NCI-H226 (cell line): ENCODE data around the gene TANC1.

Source experiments
- DNase-seq: peaks from one replicate; pipeline ENCODE4 v3.0.0-alpha.2; 2015

Gene TANC1

DNA sequence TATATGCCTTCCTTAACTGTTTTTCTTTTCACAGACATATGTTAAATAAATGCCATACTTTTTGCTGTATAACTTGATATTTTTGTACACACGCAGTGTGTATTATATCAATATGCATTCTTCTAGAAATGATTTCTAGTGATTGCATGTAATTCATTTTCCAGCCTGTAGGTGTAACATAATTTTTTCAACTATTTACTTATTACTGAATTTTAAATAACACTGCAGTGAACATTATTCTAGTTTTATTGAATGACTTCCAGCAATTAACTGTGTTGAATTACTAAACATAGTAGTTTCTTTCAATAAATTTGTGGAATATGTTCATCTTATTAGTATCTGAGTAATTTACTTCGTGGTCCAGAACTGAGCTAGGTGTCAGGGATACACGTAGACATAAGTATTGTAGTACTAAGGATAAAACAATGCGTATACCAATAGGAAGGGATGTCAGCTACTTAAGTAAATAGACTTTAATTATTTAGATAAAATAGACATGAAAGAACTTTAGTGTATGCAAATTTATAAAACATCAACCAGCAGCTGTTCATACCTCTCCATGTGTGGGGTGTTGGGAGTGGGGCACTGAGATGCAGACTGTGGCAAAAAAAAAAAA, 28.0 kb downstream of the TANC1 start:
- no peak for DNase-seq

DNA sequence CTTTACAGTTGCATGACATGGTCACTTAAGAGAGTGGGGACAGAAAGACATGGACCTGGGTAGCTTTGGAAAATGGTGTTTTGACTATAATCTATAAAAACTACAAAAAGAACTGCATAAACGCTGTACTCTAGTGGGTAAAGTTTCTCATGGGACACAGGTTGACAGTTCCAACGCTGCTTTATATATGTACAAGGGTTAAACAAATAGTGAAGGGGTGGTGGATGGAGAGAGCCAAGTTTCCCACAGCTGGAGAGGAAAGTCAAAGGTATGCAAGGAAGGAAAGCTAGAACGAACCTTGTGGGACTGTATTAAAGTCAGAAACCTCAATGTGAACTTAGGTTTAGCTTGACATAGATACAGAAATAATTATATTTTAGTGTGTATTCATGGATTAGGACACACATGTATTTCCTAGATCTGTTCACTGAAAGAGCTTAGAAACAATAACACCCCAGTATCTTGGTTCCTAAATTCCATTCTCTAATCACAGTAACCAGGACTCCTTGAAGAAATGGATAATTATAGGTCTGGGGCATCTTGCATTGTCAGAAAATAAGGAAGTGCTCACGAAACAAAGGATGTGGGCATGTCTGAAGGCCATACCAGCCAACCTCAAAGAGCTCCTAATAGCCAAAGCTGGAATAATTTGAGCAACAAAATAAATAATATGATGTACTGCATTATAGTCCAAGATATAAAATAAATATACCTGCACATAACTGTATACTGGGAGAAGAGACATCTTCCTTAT, 28.8 kb downstream of the TANC1 start:
- DNase-seq = no peak

DNA sequence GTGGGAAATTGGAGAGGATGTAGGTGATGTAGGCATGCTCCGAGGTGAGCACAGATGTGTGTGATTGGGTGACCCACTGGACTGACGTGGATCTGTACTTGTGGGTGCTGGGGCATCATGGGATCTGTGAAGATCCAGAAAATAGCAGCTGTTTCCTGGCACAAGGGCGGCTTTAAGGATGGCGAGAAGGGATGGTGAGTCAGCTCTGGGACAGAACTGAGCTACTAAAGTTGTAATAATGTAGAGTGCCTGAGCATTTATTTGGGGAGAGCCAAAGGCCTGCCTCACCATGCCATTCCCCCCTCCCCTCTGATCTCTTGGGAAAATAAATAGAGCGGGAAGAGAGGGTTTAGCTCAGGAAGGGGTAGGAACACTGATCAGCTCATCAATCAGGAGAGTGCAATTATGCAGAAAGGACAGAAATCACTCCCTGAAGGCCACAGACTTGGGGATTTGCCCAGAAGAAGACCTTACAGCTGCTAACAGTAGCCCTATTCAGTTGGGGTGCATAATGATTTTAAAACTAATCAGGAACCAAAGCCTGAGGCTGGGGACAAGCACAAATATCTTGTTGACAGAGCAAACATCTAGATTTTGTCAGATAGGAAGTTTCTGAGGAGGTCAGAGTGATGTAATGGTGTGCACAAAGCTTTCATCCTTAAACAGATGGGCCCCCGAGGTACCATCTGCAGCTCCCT, 30.3 kb downstream of the TANC1 start:
- no peak for DNase-seq

DNA sequence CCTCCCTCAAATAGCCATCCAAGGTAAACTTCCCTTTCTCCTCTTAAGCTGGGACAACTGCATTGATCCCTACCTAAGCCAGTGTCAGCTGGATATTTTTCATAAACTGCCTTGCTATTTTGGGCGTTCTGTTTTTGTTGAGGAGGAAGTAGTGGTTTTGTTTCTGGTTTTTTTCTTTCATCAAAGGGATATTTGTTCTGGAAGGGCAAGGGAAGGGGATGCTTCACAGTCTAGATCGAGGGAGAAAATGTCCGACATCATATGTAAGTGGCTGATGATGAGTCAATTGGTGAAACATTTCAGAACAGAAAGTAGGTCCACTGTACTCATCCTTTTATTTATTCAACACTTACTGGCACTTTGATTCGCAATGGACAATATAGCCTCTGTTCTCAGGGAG, 31.0 kb downstream of the TANC1 start:
- DNase-seq = no peak

DNA sequence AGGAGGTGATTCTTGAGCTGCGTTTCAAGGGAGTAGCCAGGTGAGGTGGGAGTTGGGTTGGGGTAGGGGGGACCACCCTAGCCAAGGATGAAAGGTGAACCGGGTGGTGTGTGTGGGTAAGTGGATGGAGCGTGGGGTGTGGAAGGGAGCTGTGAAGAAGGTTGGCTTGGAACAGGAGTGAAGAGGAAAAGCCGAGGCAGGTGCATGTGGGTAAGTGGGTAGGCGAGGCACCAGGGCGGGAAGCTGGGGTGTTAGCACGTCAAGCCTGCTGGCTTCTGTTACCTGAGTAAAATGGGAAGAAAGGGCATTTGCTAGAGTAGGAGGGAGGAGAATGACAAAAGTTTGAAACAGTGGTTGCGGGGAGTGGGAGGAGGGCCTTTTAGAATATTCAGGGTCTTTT, 31.6 kb downstream of the TANC1 start:
- DNase-seq = no peak

DNA sequence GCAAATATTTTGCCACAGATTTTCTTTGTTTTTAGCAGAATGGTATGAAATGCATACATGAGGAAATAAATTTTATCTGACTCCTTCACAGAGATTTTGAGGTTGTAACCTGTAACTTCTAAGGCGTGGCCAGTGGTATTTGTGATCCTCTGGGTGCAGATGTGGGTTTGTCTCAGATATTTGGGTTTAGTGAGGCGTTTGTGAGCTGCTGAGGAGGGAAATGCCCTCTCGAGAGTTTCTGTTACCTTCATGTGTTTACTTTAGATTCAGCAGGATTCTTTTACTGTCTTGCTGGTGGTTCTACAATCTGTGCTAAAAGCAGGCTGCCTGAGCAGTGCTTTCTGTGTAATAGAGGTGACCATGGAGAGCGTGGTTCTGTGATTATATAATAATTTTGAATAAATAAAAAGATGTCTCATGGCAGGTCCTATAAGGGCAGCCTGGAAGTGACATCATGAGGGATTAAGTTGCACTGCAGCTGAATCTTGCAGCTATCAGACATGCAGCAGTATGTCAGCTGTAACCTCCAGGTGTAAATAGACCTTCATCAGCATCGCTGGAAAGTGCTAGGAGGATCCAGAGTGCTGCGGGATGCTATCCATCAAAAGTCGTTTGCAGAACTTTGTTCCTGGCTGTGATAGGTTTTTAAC, 34.1 kb downstream of the TANC1 start:
- no peak for DNase-seq

DNA sequence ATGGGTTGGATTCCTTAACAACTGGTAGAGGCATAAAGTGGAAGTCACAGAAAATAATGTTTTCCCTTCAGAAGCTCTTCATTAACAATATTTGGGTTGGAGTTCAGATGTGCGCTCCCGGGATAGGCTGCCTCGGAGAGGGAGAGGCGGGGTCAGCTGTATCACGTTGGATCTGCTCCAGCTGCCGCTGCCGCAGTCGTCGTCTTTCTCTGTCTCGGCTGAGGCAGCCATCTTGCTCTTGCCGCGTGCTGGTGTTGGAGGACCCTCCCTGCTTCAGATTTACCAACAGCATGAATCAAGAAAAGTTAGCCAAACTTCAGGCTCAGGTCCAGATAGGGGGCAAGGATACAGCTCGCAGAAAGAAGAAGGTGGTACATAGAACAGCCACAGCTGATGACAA, 35.1 kb downstream of the TANC1 start:
- no peak for DNase-seq

DNA sequence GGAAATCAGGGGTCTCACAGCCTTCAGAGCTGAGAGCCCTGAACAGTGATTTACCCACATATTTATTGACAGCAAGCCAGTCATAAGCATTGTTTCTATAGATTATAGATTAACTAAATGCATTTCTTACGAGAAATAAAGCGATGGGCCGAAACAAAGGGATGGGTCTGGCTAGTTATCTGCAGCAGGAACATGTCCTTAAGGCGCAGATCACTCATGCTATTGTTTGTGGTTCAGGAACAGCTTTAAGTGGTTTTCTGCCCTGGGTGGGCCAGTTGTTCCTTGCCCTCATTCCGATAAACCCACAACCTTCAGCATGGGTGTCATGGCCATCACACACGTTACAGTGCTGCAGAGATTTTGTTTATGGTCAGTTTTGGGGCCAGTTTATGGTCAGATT, 36.4 kb downstream of the TANC1 start:
- DNase-seq = no peak

GRCh38 chr2:159009940-159010339, 41.5 kb downstream of the TANC1 start:
- DNase-seq = no peak

- peak; percentile 89 for DNase-seq
Measured at GRCh38 chr2:159010340-159010739, 41.9 kb downstream of the TANC1 start.

- peak; percentile 29 for DNase-seq
Measured at GRCh38 chr2:159010963-159011362, 42.5 kb downstream of the TANC1 start.

GRCh38 chr2:159012142-159012541, 43.7 kb downstream of the TANC1 start:
- no peak for DNase-seq

GRCh38 chr2:159013103-159013502, 44.7 kb downstream of the TANC1 start:
- no peak for DNase-seq

DNA sequence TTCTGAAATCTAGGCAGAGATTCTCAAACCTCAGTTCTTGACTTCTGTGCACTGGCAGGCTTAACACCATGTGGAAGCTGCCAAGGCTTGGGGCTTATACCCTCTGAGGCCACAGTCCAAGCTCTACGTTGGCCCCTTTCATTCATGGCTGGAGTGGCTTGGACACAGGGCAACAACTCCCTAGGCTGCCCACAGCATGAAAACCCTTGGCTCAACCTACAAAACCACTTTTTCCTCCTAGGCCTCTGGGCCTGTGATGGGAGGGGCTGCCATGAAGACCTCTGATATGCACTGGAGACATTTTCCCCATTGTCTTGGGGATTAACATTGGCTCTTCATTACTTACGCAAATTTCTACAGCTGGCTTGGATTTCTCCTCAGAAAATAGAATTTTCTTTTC, 46.7 kb downstream of the TANC1 start:
- DNase-seq = no peak

DNA sequence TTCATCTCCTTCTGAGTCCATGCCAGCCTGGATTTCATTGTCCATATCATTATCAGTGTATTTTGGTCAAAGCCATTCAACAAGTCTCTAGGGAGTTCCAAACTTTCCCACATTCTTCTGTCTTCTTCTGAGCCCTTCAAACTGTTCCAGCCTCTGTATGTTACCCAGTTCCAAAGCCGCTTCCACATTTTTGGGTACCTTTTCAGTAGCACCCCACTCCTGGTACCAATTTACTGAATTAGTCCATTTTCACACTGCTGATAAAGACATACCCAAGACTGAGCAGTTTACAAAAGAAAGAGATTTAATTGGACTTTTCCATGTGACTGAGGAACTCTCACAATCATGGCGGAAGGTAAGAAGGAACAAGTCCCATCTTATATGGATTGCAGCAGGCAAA, 47.4 kb downstream of the TANC1 start:
- DNase-seq = no peak

GRCh38 chr2:159017837-159018236, 49.4 kb downstream of the TANC1 start:
- no peak for DNase-seq

DNA sequence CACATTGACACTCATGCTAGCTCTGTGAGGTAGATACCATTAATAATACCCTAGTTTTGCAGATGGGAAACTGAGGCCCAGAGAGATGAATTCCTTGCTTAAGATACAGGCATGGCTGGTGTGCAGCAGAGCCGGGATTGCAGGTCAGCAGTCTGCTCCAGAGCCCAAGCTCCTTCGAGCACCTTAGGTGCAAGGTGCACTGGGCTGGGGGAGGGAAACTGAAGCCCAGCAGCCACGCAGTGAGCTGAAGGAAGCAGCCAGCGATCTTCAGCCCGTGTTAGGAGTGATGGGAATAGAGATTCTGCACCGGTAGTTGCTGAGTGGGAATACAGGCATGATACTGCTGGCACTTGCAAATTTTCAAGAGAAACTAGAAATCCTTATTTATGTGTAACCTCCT, 50.6 kb downstream of the TANC1 start:
- DNase-seq = no peak

DNA sequence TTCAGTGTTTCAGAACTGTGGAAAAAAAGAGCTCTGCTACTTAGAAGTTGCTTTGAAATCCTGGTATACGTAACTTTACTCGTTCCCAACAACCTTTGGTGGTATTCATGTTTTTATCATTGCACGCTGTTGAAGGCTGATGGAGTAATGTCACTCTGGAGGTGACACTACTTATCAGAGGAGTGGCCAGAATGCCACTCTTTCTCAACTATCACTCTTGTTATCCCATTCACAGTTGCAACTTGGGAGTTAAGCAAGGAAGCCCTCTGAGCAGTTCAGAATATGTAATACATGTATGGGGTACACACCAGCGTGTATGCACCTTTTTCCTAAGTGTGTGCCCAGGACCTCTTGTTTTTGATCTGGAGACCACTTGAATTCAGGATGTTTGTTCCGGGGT, 53.6 kb downstream of the TANC1 start:
- DNase-seq = no peak

- DNase-seq = no peak
Measured at GRCh38 chr2:159026170-159026569, 57.7 kb downstream of the TANC1 start.

DNA sequence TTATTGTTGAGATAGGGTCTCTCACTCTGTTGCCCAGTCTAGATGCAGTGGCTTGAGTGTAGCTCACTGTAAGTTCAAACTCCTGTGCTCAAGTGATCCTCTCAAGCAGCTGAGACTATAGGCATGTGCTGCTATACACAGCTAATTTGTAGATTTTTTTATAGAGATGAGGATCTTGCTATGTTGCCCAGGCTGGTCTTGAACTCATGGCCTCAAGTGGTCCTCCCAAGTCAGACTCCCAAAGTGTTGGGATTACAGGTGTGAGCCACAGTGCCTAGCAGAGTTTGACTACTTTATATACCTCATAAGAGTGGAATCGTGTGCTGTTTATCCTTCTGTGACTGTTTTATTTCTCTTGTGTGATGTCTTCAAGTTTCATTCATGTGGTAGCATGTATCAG, 60.3 kb downstream of the TANC1 start:
- no peak for DNase-seq

DNA sequence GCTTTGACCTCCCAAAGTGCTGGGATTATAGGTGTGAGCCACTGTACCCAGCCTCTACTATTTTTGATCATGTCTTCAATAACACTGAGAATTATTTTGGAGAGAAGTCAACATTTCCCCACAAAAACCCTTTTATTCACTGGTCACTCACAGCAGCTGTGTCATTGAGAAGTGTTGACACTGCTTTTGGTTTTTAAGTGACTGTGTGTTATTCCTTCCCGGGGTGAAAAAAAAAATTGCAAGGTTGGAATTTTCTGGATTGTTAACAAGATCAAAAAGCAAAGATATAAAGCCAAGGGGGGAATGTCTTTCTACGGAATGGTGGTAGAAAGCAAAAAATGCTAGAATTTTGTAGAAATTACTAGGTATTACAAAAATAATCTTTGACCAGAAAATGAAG, 61.5 kb downstream of the TANC1 start:
- DNase-seq = no peak

GRCh38 chr2:159030674-159031380, 62.4 kb downstream of the TANC1 start:
- peak; percentile 97 for DNase-seq

DNA sequence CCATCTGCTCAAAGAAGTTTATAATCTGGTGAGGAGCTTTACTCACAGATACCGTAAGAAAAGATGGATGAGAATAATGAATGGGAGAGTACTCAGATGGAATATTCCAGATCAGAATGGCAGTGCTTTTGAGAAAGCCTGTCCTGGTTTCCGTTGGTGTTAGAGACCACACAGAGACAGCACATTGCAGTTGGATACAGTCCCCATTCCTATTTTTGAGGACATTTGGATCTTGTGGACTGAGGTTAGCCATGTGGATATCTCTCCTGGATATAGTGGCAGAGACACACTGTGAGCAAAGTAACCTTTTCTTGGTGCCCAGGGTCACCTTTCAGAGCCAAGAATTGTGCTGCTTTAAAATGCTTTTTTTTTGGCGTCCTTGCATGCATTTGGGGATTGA, 63.7 kb downstream of the TANC1 start:
- DNase-seq = no peak
